Activated CD4-positive, alpha-beta T cell treated with anti-CD3 and anti-CD28 coated beads, Interleukin-2, amount 50 U/mL, for 48 hours (primary cell): ENCODE measurements around the gene PCSK1.
A peak's percentile ranks its signal among the peaks of the same experiment; 100 is the strongest.

ENCODE experiments used
- DNase-seq, 2 experiments: peaks; one replicate each; pipeline ENCODE4 v3.0.0-alpha.2; 2020

The PCSK1 gene

DNA sequence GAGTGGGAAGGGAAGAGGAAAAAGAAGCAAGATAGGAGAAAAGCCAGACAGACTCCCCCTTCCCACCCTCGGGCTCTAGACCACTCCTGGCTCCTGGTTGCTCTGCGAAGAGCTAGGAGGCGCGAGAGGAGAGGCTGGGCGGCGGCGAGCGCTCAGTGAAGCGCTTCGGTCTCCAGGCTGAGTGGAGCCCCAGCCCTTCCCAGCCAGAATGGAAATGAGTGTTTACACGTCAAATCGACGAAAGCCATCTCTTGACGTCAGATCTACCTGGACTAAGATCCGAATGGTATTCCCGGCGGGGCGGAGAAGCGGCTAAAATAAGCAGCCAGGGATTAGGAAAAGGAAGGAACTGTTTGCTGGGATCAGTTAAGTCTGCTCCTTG lies at the start of gene PCSK1:
Gene PCSK1, minus strand, starts transcription at position 183 of the 382 bp plus-strand sequence. CDS start 206 bp downstream, outside the sequence.
- DNase-seq = no peak

DNA sequence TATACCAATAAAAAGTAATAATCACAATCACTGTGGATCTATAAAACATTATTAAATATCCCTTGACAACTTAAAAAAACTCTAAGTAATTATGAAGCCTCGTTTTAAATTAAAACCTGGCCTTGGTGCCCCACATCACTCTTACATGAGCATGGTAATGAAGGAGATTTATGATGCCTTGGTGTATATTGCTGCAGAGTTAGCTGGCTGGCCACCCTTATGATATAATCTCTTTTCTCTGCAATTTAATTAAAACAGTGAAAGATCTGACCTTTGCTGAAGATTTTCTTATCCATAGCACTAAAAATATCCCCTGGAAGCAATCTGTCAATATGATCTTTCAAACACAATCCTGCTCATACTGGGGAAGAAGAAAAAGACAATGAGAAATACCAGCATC lies 48.8 kb upstream of the PCSK1 start:
- no peak for DNase-seq

GRCh38 chr5:96481009-96481786 lies 48.1 kb upstream of the PCSK1 start:
- no peak for DNase-seq

DNA sequence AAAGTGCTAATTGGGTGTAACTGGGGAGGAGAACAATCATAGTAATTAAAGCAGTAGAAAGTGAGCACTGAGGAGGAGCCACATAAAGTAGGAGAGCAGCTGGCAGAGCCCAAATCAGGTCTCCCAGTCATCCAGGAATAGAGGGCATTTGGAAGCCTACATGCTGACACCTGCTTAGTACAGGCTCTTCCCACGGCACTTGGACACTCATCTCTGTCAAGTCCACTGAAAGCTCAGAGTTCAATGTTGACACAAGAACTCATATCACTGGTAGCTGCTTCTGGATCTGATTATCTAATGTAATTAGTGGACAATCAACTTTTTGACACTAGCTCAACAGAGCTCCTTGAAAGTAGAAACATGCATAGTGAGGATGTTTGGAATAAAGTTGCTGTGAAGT lies 45.9 kb upstream of the PCSK1 start:
- DNase-seq = no peak

DNA sequence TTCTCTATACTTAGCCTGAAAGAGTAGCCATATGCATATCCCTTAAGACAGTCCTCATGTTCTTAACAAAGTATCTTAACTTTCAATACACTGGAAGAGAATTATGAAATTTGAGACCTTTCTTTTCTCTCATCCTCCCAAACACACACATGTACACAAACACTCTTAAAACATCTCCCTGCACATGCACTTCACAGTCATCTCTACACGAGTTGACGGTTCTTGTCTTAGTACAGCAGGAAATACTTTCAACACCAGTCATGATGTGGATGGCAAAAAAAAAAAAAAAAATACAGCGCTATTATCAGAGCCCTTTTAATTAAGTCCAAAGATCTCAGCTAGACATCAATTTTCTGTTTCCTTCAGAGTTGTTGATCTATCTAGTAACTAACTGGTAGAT lies 43.6 kb upstream of the PCSK1 start:
- no peak for DNase-seq

GRCh38 chr5:96474073-96474472 lies 41.0 kb upstream of the PCSK1 start:
- no peak for DNase-seq

- no peak for DNase-seq
Observed at GRCh38 chr5:96473155-96473554, 40.1 kb upstream of the PCSK1 start.

GRCh38 chr5:96470785-96471184 lies 37.7 kb upstream of the PCSK1 start:
- DNase-seq = no peak

- no peak for DNase-seq
Observed at GRCh38 chr5:96468956-96469355, 35.9 kb upstream of the PCSK1 start.

GRCh38 chr5:96463091-96463490 lies 30.0 kb upstream of the PCSK1 start:
- no peak for DNase-seq

DNA sequence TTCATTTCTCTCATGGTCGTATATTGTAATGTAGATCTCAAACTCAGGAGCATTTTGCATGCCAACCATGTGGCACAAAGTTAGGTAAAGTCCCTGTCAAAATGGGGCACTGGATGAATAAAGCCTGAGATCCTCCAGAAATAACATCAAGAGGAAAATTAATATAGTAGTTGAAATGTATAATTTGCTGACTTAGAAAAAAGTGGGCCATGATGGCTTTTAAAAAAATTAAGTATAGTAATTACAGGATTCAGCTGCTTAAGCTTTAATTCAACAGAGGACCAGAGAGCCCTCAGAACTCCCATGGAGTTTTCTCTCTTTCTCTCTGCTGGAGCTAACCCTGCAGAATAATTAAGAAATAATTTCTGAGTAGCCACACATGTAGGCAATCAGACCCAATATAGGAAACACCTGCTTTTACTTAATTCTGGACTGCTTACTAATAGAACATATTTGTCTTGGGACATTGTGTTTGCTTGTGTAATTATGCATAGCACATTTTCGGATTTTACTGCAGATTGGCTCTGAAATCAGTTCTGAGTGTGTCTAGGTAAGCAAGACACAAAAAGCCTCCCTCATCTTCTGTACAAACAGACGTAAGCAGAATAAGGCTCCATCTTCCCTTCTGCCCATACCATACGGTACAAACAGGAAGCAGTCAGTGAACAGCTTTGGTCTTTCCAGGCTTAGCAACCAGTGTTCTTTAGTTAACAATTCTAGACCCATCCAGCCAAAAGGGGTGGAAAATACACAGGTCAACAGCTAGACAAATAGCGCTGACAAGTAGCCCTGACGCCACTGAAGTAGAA lies 26.5 kb upstream of the PCSK1 start:
- no peak for DNase-seq

DNA sequence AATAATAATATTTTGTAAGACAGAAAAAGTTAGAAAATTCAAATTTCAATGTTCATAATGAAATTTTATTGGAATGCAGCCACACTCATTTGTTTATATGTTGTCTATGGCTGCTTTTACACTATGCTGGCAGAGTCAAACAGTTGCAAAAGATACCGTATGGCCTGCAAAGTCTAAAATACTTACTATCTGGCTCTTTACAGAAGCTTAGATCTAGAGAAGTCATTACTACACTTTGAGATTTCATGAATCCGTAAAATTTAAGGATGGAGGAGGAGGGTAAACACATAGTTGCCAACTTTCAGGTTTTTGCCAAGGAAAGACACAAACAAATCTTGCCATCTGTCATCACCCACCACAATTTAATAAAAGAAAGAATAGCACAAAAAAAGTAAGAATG lies 25.1 kb upstream of the PCSK1 start:
- no peak for DNase-seq

- no peak for DNase-seq
Observed at GRCh38 chr5:96455789-96456188, 22.7 kb upstream of the PCSK1 start.

GRCh38 chr5:96453394-96453793 lies 20.3 kb upstream of the PCSK1 start:
- DNase-seq = no peak

DNA sequence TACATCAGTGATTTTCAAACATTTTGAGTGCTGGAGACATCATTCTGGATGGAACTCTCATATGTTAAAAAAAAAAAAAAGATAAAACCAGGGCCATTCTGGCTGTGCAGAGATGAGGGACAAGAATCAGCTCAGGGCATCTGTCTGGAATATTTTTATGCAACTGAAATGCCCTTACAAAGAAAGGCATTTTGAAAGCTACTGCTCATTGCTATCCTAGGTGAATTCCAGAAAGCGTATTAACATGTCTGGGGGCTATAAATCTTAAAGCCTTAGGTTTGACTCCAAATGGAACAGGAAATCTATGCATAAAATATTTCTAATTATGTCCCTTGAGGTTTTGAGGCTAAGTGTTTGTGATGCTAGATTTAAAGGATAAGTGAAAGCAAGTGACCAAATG lies 14.9 kb upstream of the PCSK1 start:
- no peak for DNase-seq

GRCh38 chr5:96440185-96440538 lies 7.1 kb upstream of the PCSK1 start:
- no peak for DNase-seq

DNA sequence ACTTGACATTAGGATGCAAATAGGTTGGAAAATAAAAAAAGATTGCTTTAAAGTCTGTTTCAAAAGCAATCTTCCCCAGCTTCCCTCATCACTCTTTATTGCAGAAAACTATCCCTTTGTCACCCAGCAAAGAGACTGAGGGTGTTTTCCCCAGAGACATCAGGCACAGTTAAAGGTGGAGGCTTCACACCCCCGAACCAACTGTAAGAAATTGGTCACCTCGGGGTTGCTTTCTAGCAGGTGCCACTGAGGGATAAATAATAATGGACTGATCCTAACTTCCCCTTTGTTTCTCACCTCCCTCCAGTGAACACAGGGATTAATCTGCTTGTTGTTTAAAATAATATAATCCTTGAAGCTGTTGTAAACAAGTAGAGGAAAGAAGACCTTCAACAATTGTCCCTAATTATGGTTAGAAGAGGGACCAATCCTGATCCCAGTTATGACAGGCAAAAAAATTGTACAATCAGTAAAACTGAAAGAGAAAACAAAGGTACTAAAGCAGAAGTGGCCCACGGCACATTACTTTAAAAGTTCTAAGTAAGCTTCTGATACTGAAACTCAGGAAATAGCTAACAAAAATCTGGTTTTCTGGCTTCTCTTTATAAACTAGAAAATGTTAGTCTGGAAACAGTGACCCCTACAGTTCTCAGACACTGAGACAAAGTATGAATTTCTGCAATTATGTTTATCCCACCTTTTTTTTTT lies 6.6 kb upstream of the PCSK1 start:
- DNase-seq = no peak

DNA sequence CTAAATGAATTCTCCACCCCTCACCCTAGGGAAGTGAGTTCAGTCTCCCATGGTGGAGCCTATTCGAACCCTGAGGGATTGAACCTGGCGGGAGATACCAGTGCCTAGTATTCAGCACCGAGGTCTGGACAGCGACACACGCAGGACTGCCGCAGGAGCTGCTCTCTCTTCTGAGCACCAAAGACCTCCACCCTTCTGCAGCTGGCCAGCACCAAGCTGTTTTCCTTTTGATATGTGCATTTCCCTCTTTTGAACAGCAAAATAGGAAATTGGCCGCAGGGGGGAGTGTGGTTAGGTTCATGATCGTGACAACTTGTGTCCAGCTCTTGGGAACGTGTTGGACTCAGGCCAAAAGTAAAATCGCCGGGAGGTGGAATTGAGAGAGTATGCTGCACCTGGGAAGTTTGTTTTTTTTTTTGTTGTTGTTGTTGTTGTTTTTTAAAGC lies 1.2 kb upstream of the PCSK1 start:
- DNase-seq = peak; percentile 61 to 65

- no peak for DNase-seq
Observed at GRCh38 chr5:96432216-96433065, 607 bp downstream of the PCSK1 start.

- peak; percentile 20 to 43 for DNase-seq
Observed at GRCh38 chr5:96431376-96432187, 1.5 kb downstream of the PCSK1 start.

GRCh38 chr5:96427824-96428223 lies 5.2 kb downstream of the PCSK1 start:
- no peak for DNase-seq

GRCh38 chr5:96426831-96427230 lies 6.2 kb downstream of the PCSK1 start:
- no peak for DNase-seq
